Endothelial cell of umbilical vein (primary cell): ENCODE data around the gene KLF16. TPM values are rescaled to one million over a fixed set of nuclear protein-coding genes. Genes with fewer than 3 reads are reported as not detected.

Source experiments
- BruUV-seq: library from RNA; stranded (reverse); fragments of 400-500 nt; replicated peaks from 2 replicates; lab custom pipeline; 2021; lab: Mats Ljungman, UMichigan
- CTCF ChIA-PET: fragments of 300-600, 350-600 bp; sonication (Branson Sonifier 250); formaldehyde crosslinking; loops from one replicate; lab custom pipeline; 2021; ENCODE audit warnings: antibody characterized with exemption, inconsistent platforms; lab: Charles Lee
- POLR2A ChIA-PET: fragments of 300-600, 350-600 bp; sonication (Branson Sonifier 250); formaldehyde crosslinking; loops from one replicate; lab custom pipeline; 2021; ENCODE audit warnings: antibody characterized with exemption, inconsistent platforms; lab: Charles Lee
- DNase-seq: peaks from one replicate; pipeline ENCODE4 v3.0.0-alpha.2; 2011; ENCODE audit warnings: low read depth, low spot score
- FAIRE-seq: peaks from 2 replicates; lab custom pipeline; 2011; peaks lifted over from hg19 to GRCh38; lab: Jason Lieb, UNC
- H2AFZ ChIP-seq: 2 replicates; pipeline ENCODE4 v1.6.0; 2012; ENCODE audit warnings: low read depth, low read length, control low read depth, inconsistent platforms
- H3K27ac ChIP-seq: 2 replicates; pipeline ENCODE4 v1.5.1; 2011; ENCODE audit warnings: low read depth, mild to moderate bottlenecking, control low read depth, low read length, moderate library complexity; ENCODE audit not compliant: insufficient read depth
- H3K27me3 ChIP-seq, 2 experiments: 2 replicates each; pipeline versions ENCODE4 v1.6.0 to v1.6.1; 2011; ENCODE audit warnings: low read length in 2 of 2, mixed read lengths in 1 of 2; ENCODE audit not compliant: control insufficient read depth in 2 of 2, insufficient read depth in 2 of 2
- H3K36me3 ChIP-seq, 2 experiments: 2 replicates in 1 of 2; 3 replicates in 1 of 2; pipeline ENCODE4 v1.5.1; 2011; ENCODE audit warnings: low read length in 2 of 2, mild to moderate bottlenecking in 1 of 2, moderate library complexity in 1 of 2; ENCODE audit not compliant: control insufficient read depth in 2 of 2, insufficient read depth in 2 of 2; ENCODE audit errors: extremely low read depth in 1 of 2
- H3K4me1 ChIP-seq: 3 replicates; pipeline ENCODE4 v1.5.1; 2011; ENCODE audit warnings: mild to moderate bottlenecking, low read length; ENCODE audit not compliant: control insufficient read depth, insufficient read depth; ENCODE audit errors: extremely low read depth
- H3K4me2 ChIP-seq: 2 replicates; pipeline ENCODE4 v1.6.1; 2011; ENCODE audit warnings: low read length, control low read depth, mixed read lengths; ENCODE audit not compliant: insufficient read depth
- H3K4me3 ChIP-seq, 3 experiments: fragments of 200-600 bp in 1 of 3; sonication (generic), shearing (Covaris generic) in 1 of 3; replicated peaks in 1 of 3; 2 replicates each; pipeline ENCODE4 v1.5.1; 2011 to 2016; ENCODE audit warnings: control low read depth in 3 of 3, low read length in 3 of 3, mild to moderate bottlenecking in 2 of 3, inconsistent platforms in 1 of 3, low read depth in 1 of 3, moderate library complexity in 1 of 3; ENCODE audit not compliant: insufficient read depth in 1 of 3
- H3K79me2 ChIP-seq: 2 replicates; pipeline ENCODE4 v1.6.0; 2012; ENCODE audit warnings: low read length, inconsistent platforms; ENCODE audit not compliant: control insufficient read depth, insufficient read depth
- H3K9ac ChIP-seq: replicated peaks from 2 replicates; pipeline ENCODE3; 2011; ENCODE audit warnings: low read length, control low read depth; ENCODE audit not compliant: insufficient read depth; ENCODE audit errors: extremely low read depth
- H3K9me1 ChIP-seq: replicated peaks from 3 replicates; pipeline ENCODE4 v1.6.0; 2011; ENCODE audit warnings: mild to moderate bottlenecking, low read length; ENCODE audit not compliant: control insufficient read depth, insufficient read depth; ENCODE audit errors: extremely low read depth
- H3K9me3 ChIP-seq: replicated peaks from 2 replicates; pipeline ENCODE4 v1.5.1; 2012; ENCODE audit warnings: low read length, inconsistent platforms; ENCODE audit not compliant: control insufficient read depth, insufficient read depth
- H4K20me1 ChIP-seq: replicated peaks from 2 replicates; pipeline ENCODE3; 2011; ENCODE audit warnings: mild to moderate bottlenecking, low read length; ENCODE audit not compliant: control insufficient read depth, insufficient read depth; ENCODE audit errors: extremely low read depth
- CTCF ChIP-seq, 2 donors: IDR thresholded peaks; 1 replicate in 1 of 2; 2 replicates in 1 of 2; pipeline ENCODE4 v1.5.1; 2011; ENCODE audit warnings: low read length in 2 of 2, mild to moderate bottlenecking in 2 of 2, moderate library complexity in 2 of 2, control low read depth in 1 of 2, inconsistent platforms in 1 of 2, low read depth in 1 of 2; ENCODE audit not compliant: insufficient read depth in 1 of 2; ENCODE audit errors: extremely low read depth in 1 of 2
- EZH2 ChIP-seq: IDR thresholded peaks from 2 replicates; pipeline ENCODE4 v1.6.1; 2012; ENCODE audit warnings: borderline replicate concordance, low read depth, mild to moderate bottlenecking, moderate library complexity, low read length, inconsistent platforms; ENCODE audit not compliant: severe bottlenecking
- FOS ChIP-seq: IDR thresholded peaks from 2 replicates; pipeline ENCODE4 v1.6.1; 2011; ENCODE audit warnings: mild to moderate bottlenecking, low read length, moderate library complexity, borderline replicate concordance; ENCODE audit not compliant: insufficient read depth
- GATA2 ChIP-seq: IDR thresholded peaks from 2 replicates; pipeline ENCODE4 v1.7.0; 2011; ENCODE audit warnings: low read depth, mild to moderate bottlenecking, moderate library complexity, mixed read lengths, low read length; ENCODE audit not compliant: insufficient read length, insufficient read depth
- JUN ChIP-seq: IDR thresholded peaks from 2 replicates; pipeline ENCODE4 v1.6.1; 2011; ENCODE audit warnings: borderline replicate concordance, low read depth; ENCODE audit not compliant: insufficient read length, insufficient read depth
- MAX ChIP-seq: IDR thresholded peaks from 2 replicates; pipeline ENCODE4 v1.6.1; 2011; ENCODE audit not compliant: insufficient read depth, insufficient read length
- MYC ChIP-seq: IDR thresholded peaks from one replicate; pipeline ENCODE4 v1.6.1; 2011; ENCODE audit warnings: mild to moderate bottlenecking, low read depth, low read length
- POLR2A ChIP-seq: IDR thresholded peaks from 2 replicates; pipeline ENCODE4 v1.6.1; 2012; ENCODE audit warnings: low read depth, mild to moderate bottlenecking, control low read depth, low read length
- POLR2AphosphoS5 ChIP-seq: IDR thresholded peaks from 2 replicates; pipeline ENCODE4 v1.6.1; 2012; ENCODE audit warnings: low read depth, mild to moderate bottlenecking, control low read depth, low read length, moderate library complexity; ENCODE audit not compliant: insufficient read depth
- dilution Hi-C: fragments of 300-500 bp; cut with MboI; formaldehyde crosslinking; loops from one replicate; pipeline ENCODE4 v1.15.0; 2019; ENCODE audit warnings: low sequenced_read_pairs; ENCODE audit not compliant: extremely low pct_ligation_motif_present
- intact Hi-C: fragments of 100-400 bp; cut with micrococcal nuclease; formaldehyde crosslinking; loops from one replicate; pipeline ENCODE4 v1.10.0; 2022
- polyA plus RNA-seq, 4 experiments: library from polyadenylated mRNA; depleted of rRNA in 3 of 4; stranded (reverse) in 3 of 4; unstranded in 1 of 4; fragments of >200 nt; gene quantifications; 2 replicates each; pipeline versions ENCODE4 v1.2.1 to v1.2.3, GENCODE V29; 2011 to 2012; ENCODE audit warnings: missing spikeins in 1 of 4
- total RNA-seq: library from RNA; stranded (reverse); gene quantifications from 2 replicates; pipeline ENCODE4 v1.2.3, GENCODE V29; 2021

The KLF16 gene
- total and polyA plus RNA-seq, 2 donors (not counting 3 experiments of a cell fraction or from before 2014, with no cell fraction given), result 11.6 to 36.6 TPM

- TF ChIP-seq MYC, result no peak
- TF ChIP-seq FOS, result no peak
- TF ChIP-seq GATA2, result no peak
- TF ChIP-seq CTCF (IDR thresholded peaks at IDR 0.05; ENCODE audit: extremely low read depth in 1 of 2, insufficient read depth in 1 of 2, low read depth in 1 of 2, low read length in 2 of 2), result no peak
- no peak for TF ChIP-seq MAX
- no peak for TF ChIP-seq POLR2A
- no peak for TF ChIP-seq JUN
- no peak for TF ChIP-seq POLR2AphosphoS5
- no peak for TF ChIP-seq EZH2
- Histone ChIP-seq H3K9me3 (no peaks in the 10 kb centered on the region), H3K4me3 (peak overlapping the region in 2 of 3 experiments; percentile 67 to 76), H4K20me1 (no peaks in the 10 kb centered on the region), H3K79me2 (peaks cover 62% of the 10 kb centered on the region), H3K27me3 (no peaks in the 10 kb centered on the region), H3K36me3 (peaks cover 0 to 2% of the 10 kb centered on the region in 2 experiments), H3K9ac (peak overlapping the region; percentile 99), H3K4me1 (peaks cover 13% of the 10 kb centered on the region), H2AFZ (no peak overlapping the region), H3K27ac (peak overlapping the region; percentile 99), H3K9me1 (no peaks in the 10 kb centered on the region), H3K4me2 (peak overlapping the region; percentile 81)
- ChIA-PET CTCF (interaction anchor here (1.1 to 2.3 kb wide), 3 partner anchors 9 to 20 kb away, joined by 3 to 10 read pairs (median 4); no protein-coding TSS in a partner anchor), POLR2A (no interaction called here)
- dilution Hi-C loops (no loop called here), intact Hi-C loops (loop anchor here (1.0 kb wide), 1 partner anchor 17 kb away; the partner anchor contains the start of gene KLF16)
- FAIRE-seq (no peak), DNase-seq (no peak)
- BruUV-seq, result no TSS peak
These were observed 16.7 kb downstream of the KLF16 start for GRCh38 chr19:1846517-1847204.
